TTC549 (cell line): ENCODE results near the gene TDRD3.

ENCODE experiments used
- FAIRE-seq: peaks from 2 replicates; lab custom pipeline; 2012; peaks lifted over from hg19 to GRCh38; lab: Jason Lieb, UNC

TDRD3 gene

GRCh38 chr13:60575142-60575541, 178.1 kb downstream of the TDRD3 start:
- FAIRE-seq = no peak

- no peak for FAIRE-seq
These were observed 180.7 kb downstream of the TDRD3 start for GRCh38 chr13:60577761-60578160.

- FAIRE-seq = no peak
These were observed 186.3 kb downstream of the TDRD3 start for GRCh38 chr13:60583196-60583888.

- no peak for FAIRE-seq
These were observed 187.1 kb downstream of the TDRD3 start for GRCh38 chr13:60583911-60584753.

GRCh38 chr13:60584976-60585375, 188.0 kb downstream of the TDRD3 start:
- no peak for FAIRE-seq

GRCh38 chr13:60590800-60591747, 194.1 kb downstream of the TDRD3 start:
- FAIRE-seq = no peak

GRCh38 chr13:60603049-60603448, 206.0 kb downstream of the TDRD3 start:
- no peak for FAIRE-seq

- no peak for FAIRE-seq
These were observed 207.0 kb downstream of the TDRD3 start for GRCh38 chr13:60604058-60604457.

- no peak for FAIRE-seq
These were observed 211.9 kb downstream of the TDRD3 start for GRCh38 chr13:60608954-60609353.

- no peak for FAIRE-seq
These were observed 214.5 kb downstream of the TDRD3 start for GRCh38 chr13:60611523-60611922.

GRCh38 chr13:60612593-60612992, 215.6 kb downstream of the TDRD3 start:
- no peak for FAIRE-seq

- no peak for FAIRE-seq
These were observed 216.1 kb downstream of the TDRD3 start for GRCh38 chr13:60613080-60613479.

- FAIRE-seq = no peak
These were observed 221.1 kb downstream of the TDRD3 start for GRCh38 chr13:60617991-60618733.

- FAIRE-seq = no peak
These were observed 222.4 kb downstream of the TDRD3 start for GRCh38 chr13:60619461-60619860.

GRCh38 chr13:60620611-60621395, 223.8 kb downstream of the TDRD3 start:
- no peak for FAIRE-seq

GRCh38 chr13:60623151-60623550, 226.1 kb downstream of the TDRD3 start:
- FAIRE-seq = no peak
